HG03175 (cell line): ENCODE measurements around the gene MACROD1.

Source experiments
- ATAC-seq: cut with Tn5 transposase; IDR thresholded peaks from one replicate; pipeline ENCODE4 v1.9.1; 2021; ENCODE audit warnings: mild to moderate bottlenecking, moderate library complexity; ENCODE audit not compliant: unreplicated experiment

Gene MACROD1

GRCh38 chr11:64020976-64021756, 144.7 kb downstream of the MACROD1 start:
- ATAC-seq, result no peak

GRCh38 chr11:64019106-64020037, 146.5 kb downstream of the MACROD1 start:
- ATAC-seq, result no peak

GRCh38 chr11:64018310-64018709, 147.6 kb downstream of the MACROD1 start:
- ATAC-seq, result no peak

- no peak for ATAC-seq
Observed at GRCh38 chr11:64017945-64018224, 148.0 kb downstream of the MACROD1 start.

- no peak for ATAC-seq
Observed at GRCh38 chr11:64015935-64016845, 149.7 kb downstream of the MACROD1 start.

GRCh38 chr11:64015510-64015909, 150.4 kb downstream of the MACROD1 start:
- ATAC-seq, result no peak

GRCh38 chr11:64014356-64014755, 151.6 kb downstream of the MACROD1 start:
- ATAC-seq, result no peak

- ATAC-seq, result no peak
Observed at GRCh38 chr11:64013141-64013896, 152.6 kb downstream of the MACROD1 start.

- no peak for ATAC-seq
Observed at GRCh38 chr11:64011371-64011770, 154.5 kb downstream of the MACROD1 start.

GRCh38 chr11:64010783-64011182, 155.1 kb downstream of the MACROD1 start:
- ATAC-seq, result no peak

GRCh38 chr11:64009710-64010109, 156.2 kb downstream of the MACROD1 start:
- ATAC-seq, result no peak

GRCh38 chr11:64008914-64009633, 156.8 kb downstream of the MACROD1 start:
- no peak for ATAC-seq

GRCh38 chr11:64008283-64008913, 157.5 kb downstream of the MACROD1 start:
- no peak for ATAC-seq

- no peak for ATAC-seq
Observed at GRCh38 chr11:64007629-64008282, 158.2 kb downstream of the MACROD1 start.

- no peak for ATAC-seq
Observed at GRCh38 chr11:64007160-64007628, 158.7 kb downstream of the MACROD1 start.

GRCh38 chr11:64006398-64006797, 159.5 kb downstream of the MACROD1 start:
- ATAC-seq, result no peak

GRCh38 chr11:64005691-64006090, 160.2 kb downstream of the MACROD1 start:
- ATAC-seq, result no peak

GRCh38 chr11:64004590-64004984, 161.3 kb downstream of the MACROD1 start:
- ATAC-seq, result no peak
